Right ventricle myocardium inferior (tissue), 1 donor: Measurements from ENCODE around the gene CD300LD. TPM values are rescaled to one million over a fixed set of nuclear protein-coding genes. Genes with fewer than 3 reads are reported as not detected.
A peak's percentile ranks its signal among the peaks of the same experiment; 100 is the strongest.

Experiments used
- ATAC-seq: fragments of 200-7000 bp; cut with Tn5 transposase; one replicate; pipeline ENCODE4 v1.9.1; 2020; ENCODE audit warnings: mild to moderate bottlenecking, moderate library complexity
- DNase-seq: peaks from one replicate; pipeline ENCODE4 v3.0.0; 2021; ENCODE audit errors: missing footprints
- intact Hi-C: fragments of 100-400 bp; cut with DNase I; formaldehyde crosslinking; loops from one replicate; pipeline ENCODE4 v1.11.0; 2022
- total RNA-seq: library from RNA; stranded (reverse); fragmentation: NEBNext Ultra II Directional; extraction: Animal tissue kit (Norgen Biotek cat#: 25700); gene quantifications from one replicate; pipeline ENCODE4 v1.2.1, GENCODE V29; 2021
- donor health status: DM: no; HTN: yes; CAD: no; lungs with severe emphysema.

Gene CD300LD
- total RNA-seq, 1 donor from 2014 or later: not detected

- intact Hi-C loops: no loop called here
- DNase-seq: no peak
- ATAC-seq: no peak
Measured at GRCh38 chr17:74610108-74610507, 18.0 kb upstream of the CD300LD start.

GRCh38 chr17:74608511-74608910 lies 16.4 kb upstream of the CD300LD start:
- ATAC-seq: no peak
- intact Hi-C loops: loop anchor here (10.0 kb wide), 1 partner anchor 234 kb away; no protein-coding TSS in a partner anchor
- DNase-seq: no peak

DNA sequence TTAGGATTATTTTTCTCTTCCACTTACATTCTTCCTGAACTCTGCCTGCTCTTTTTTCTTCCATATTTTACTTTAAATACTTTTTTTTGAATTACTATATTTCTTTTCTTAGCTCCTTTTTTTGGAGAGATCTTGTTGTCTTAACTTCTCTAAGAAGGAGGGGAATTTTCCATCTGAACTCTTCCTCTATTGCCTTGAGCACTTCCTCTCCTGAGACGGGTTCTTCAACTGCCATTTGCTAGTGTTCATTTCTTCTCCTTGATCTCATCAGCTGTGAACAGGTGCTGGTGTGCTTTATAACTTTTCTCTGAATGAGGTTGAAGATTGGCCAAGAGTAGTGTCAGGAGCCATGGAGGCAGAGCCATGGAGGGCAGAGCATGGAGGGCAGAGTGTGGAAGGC lies 15.1 kb upstream of the CD300LD start:
- intact Hi-C loops: loop anchor here (10.0 kb wide), 1 partner anchor 232 kb away; no protein-coding TSS in a partner anchor
- ATAC-seq (no peak), DNase-seq (no peak)

- ATAC-seq (no peak), DNase-seq (no peak)
- intact Hi-C loops: loop anchor here (10.0 kb wide), 1 partner anchor 231 kb away; no protein-coding TSS in a partner anchor
Measured at GRCh38 chr17:74606050-74606449, 14.0 kb upstream of the CD300LD start.

DNA sequence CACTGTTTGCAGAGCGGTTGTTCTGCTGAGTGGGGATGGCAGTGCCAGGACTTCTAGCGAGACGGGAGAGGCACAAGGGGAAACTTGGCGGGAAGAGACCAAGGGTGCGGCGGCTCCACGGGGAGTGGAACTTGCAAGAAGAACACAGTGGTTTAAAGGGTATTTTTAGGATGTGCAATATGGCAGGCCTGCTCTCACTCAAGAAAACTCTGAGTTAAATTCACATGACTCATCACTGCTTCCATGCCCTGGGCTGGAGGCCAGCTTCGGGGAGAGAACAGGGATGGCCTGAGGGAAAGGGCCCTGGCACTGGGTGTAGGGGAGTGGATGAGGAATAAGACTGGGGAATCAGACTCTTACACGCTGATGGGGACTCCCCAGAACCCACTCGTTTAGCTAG lies 13.3 kb upstream of the CD300LD start:
- intact Hi-C loops: loop anchor here (10.0 kb wide), 1 partner anchor 231 kb away; no protein-coding TSS in a partner anchor
- DNase-seq (no peak), ATAC-seq (peak; percentile 66)

- ATAC-seq (no peak), DNase-seq (no peak)
- intact Hi-C loops: loop anchor here (10.0 kb wide), 1 partner anchor 230 kb away; no protein-coding TSS in a partner anchor
Measured at GRCh38 chr17:74604761-74605160, 12.7 kb upstream of the CD300LD start.

GRCh38 chr17:74604200-74604599 lies 12.1 kb upstream of the CD300LD start:
- intact Hi-C loops: loop anchor here (10.0 kb wide), 1 partner anchor 229 kb away; no protein-coding TSS in a partner anchor
- no peak for ATAC-seq
- no peak for DNase-seq

GRCh38 chr17:74603746-74604145 lies 11.7 kb upstream of the CD300LD start:
- ATAC-seq: no peak
- intact Hi-C loops: loop anchor here (10.0 kb wide), 1 partner anchor 229 kb away; no protein-coding TSS in a partner anchor
- DNase-seq: no peak

DNA sequence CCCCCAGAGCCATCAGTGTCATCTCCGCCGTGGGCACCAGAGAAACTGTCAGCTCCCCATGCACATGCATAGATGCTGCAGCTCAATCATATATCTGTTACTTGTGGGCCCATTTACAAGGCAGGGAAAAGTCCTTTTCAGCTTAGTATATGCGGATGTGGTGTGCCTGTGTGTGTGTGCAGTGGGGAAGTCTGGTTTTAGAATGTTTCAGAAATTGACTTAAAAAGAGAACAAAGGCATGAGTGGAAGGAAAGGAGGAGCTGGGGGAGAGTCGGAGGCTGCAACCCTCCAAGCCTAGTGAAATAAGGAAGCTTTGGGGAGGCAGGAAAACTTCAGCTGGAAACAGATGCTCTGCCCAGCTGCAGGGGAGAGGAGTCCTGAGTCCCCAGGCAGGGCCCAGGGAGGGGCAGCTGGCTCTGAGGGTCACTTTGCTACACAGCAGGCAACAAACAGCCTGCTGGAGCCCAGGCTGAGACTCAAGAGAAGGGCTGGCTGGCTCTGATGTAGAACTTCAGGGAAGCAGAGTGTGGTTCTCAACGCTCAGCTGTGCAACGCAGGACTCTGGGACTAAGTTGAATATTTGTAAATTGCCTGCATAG lies 11.1 kb upstream of the CD300LD start:
- ATAC-seq: peak; percentile 41
- no peak for DNase-seq
- intact Hi-C loops: loop anchor here (10.0 kb wide), 1 partner anchor 228 kb away; no protein-coding TSS in a partner anchor

- DNase-seq: no peak
- ATAC-seq: no peak
- intact Hi-C loops: loop anchor here (10.0 kb wide), 1 partner anchor 227 kb away; no protein-coding TSS in a partner anchor
Measured at GRCh38 chr17:74601944-74602572, 10.0 kb upstream of the CD300LD start.

GRCh38 chr17:74599448-74599939 lies 7.4 kb upstream of the CD300LD start:
- ATAC-seq: peak; percentile 68
- intact Hi-C loops: no loop called here
- no peak for DNase-seq

DNA sequence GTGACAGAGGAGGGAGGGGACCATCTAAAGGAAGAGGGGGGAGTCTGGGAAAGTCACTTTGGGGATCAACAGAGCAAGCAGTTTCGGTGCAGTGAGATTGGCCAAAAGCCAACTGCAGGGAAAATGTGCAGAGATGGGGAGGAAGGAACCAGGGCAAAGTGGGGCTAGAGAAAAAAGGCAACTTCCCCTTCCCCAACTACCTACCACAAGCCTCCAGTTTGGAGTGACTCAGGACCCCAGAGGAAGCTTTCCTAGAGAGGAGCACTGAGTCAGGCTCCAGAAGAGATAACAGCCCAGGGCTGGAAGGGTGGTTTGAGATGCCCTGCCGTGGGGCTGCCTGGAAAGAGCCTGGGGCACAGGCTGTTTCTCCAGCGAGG lies 6.9 kb upstream of the CD300LD start:
- intact Hi-C loops: no loop called here
- ATAC-seq (peak; percentile 19), DNase-seq (no peak)

- intact Hi-C loops: no loop called here
- ATAC-seq: no peak
Measured at GRCh38 chr17:74598346-74599022, 6.4 kb upstream of the CD300LD start.

DNA sequence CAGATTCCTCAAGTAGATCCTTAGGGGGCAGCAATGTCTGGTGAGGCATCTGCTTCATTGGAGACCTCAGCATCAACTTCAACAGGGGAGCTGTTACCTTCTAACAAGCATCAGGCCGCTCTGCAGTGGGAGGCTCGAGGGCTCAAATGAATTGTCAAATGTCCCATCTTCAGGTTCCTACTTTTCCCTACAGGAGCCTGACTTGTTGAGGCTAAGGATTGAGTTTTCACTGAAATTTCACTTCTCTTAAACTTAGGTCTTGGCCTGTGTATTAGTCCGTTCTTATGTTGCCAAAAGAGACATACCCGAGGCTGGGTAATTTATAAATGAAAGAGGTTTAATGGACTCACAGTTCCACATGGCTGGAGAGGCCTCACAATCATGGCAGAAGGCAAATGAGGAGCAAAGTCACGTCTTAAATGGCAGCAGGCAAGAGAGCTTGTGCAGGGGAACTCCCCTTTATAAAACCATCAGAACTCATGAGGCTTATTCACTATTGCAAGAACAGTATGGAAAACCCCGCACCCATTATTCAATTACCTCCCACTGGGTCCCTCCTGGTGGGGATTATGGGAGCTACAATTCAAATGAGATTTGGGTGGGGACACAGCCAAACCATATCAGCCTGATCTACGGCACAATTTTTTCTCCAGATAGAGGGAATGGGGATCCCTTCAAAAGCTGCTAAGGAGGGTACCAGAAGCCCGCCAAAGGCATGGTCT lies 5.1 kb upstream of the CD300LD start:
- intact Hi-C loops: no loop called here
- ATAC-seq (no peak), DNase-seq (no peak)

More at GRCh38 chr17:74598346-74599022, 6.4 kb upstream of the CD300LD start:
- no peak for DNase-seq

GRCh38 chr17:74595037-74595750 lies 3.1 kb upstream of the CD300LD start:
- no peak for ATAC-seq
- intact Hi-C loops: no loop called here
- DNase-seq: no peak

- intact Hi-C loops: no loop called here
- ATAC-seq (no peak), DNase-seq (no peak)
Measured at GRCh38 chr17:74591503-74591902, 580 bp downstream of the CD300LD start.

GRCh38 chr17:74585711-74586110 lies 6.4 kb downstream of the CD300LD start:
- DNase-seq (no peak), ATAC-seq (no peak)
- intact Hi-C loops: no loop called here
